Activated CD8-positive, alpha-beta memory T cell treated with anti-CD3 and anti-CD28 coated beads, Interleukin-2, amount 50 U/mL, for 1 hour (primary cell): ENCODE data around the gene UBAP1L.
"Not testable (repeated sequence)": the region's sequence is repeated elsewhere in the genome, so short reads cannot be mapped to it uniquely, and the experiment has no call there.

Source experiments
- DNase-seq: peaks from one replicate; pipeline ENCODE4 v3.0.0-alpha.2; 2020; ENCODE audit errors: extremely low read depth

Gene UBAP1L

GRCh38 chr15:65044724-65045481 lies 70.1 kb downstream of the UBAP1L start, which contains the start of gene SLC51B:
Gene SLC51B (plus strand): TSS chr15:65045387. CDS start chr15:65050005, 4,618 bp downstream.
- DNase-seq: no peak

- not testable (repeated sequence) for DNase-seq
These were observed 70.8 kb downstream of the UBAP1L start for GRCh38 chr15:65044218-65044617.

GRCh38 chr15:65042776-65043327 lies 72.1 kb downstream of the UBAP1L start:
- no peak for DNase-seq
